SW 1271 (cell line): Measurements from ENCODE around the gene TNS2.
A peak's percentile ranks its signal among the peaks of the same experiment; 100 is the strongest.

Experiments used
- DNase-seq, 2 experiments: peaks; one replicate each; lab custom pipeline; 2025; lab: John Stamatoyannopoulos, UW

TNS2 gene

GRCh38 chr12:53042607-53043454, 7.0 kb upstream of the TNS2 start:
- no peak for DNase-seq

DNA sequence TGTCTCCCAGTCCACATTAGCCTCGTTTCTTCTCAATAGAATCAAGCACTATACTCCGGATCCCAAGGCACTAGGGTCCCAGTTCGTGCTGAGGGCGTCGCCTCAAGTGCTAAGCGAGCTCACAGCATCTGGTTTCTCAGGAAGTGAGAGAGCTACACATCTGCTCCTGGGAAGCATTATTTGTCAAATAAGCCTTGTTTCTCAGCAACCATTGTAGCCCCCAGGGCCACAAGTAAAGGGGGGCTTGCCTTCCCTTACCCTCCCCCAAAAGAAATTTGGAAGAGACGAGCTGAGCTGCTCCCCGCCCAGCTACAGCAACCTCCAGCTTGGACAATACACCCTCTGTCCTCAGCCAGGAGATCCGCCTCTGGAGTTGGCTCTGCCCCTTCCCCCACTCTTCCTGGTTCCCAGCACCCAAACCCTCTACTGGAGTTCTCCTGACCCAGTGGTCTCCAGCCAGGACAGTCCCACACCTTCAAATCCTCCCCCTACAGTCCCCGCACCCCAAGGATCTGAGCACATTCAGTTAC, 5.7 kb upstream of the TNS2 start:
- DNase-seq: no peak

GRCh38 chr12:53044896-53045695, 4.8 kb upstream of the TNS2 start:
- DNase-seq: no peak

DNA sequence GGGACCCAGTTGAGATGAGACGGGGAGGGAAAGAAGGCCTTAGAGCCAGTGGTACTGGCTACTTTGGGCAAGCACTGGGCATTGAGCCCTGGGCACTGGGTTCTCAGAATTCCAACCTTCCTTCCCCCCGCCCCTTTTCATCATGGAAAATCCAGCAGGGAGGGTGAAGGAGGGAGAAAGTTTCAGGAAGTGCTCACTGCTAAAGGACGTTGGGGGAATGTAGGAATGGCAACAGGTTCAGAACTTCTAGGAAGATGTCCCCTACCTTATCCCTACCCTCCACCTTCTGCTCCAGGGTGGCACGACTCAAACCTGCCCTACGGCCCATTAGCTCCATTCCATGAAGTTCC, 4.2 kb upstream of the TNS2 start:
- no peak for DNase-seq

DNA sequence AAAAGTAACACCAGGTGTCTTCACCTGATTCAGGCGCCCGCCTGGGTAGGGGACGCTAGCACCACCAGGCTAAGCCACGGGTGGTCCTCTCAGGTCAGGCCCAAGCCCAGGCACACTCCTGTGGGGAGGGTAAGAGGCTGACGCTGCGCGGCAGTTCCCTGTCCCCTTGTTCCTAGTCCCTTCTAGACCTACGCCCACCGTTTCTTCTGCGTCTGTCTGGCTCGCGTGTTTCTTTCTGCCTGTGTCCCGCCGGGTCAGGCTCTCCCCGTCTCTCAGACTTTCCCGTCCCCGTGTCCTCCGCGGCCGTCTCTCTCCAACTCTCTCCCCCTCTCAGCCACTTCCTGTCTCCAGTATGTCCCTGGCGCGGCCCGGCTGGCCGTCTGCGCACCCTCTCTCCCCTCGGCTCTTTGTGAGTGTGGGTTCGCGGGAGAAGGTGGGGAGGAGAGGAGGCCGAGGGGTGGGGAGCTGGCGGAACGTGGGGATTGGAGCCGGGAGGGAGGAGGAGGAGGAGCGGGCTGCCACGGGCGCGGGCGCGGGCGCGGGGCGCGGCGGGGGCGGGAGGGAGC, 3.1 kb upstream of the TNS2 start:
- peak; percentile 64 to 77 for DNase-seq

GRCh38 chr12:53047221-53048032, 2.4 kb upstream of the TNS2 start:
- DNase-seq: peak in 1 of 2 experiments; percentile 77

DNA sequence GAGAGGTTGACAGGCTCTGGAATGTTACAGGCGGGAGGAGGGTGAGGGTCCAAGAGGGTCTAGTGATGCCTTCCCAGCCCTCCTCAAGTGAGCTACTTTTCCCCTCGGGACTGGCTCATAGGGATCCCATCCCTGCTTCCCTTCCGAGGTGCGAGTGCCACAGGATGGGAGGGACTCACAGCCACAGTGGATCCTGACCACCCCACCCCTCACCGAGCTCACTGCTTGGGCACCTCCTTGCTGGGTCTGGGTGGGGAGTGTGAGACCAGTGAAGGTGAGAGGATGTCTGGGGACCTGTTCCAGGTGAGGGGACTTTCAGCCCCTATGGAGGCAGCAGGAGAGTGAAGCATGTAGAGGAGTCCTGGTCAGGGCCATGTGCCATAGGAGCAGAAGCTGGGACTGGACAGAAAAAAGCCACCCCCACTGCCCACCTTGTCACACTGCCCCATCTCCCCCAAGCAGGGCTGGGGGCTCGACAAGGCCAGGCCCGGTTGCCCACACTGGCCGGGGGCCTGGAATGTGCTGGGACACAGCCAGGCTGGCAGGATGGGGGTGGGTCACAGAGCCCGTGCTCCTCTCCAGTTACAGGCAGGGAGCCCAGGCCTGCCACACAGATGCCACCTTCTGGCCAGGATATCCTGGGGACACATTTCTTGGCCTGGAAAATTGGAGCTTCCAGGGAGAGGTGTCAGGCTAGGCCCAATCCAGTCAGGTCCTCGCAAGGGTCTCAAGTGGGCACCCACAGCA, 1.7 kb upstream of the TNS2 start:
- DNase-seq: peak; percentile 55 to 74

- peak in 1 of 2 experiments; percentile 66 for DNase-seq
Measured at GRCh38 chr12:53048780-53049401, 974 bp upstream of the TNS2 start.

GRCh38 chr12:53050426-53051057, 677 bp downstream of the TNS2 start:
- no peak for DNase-seq

DNA sequence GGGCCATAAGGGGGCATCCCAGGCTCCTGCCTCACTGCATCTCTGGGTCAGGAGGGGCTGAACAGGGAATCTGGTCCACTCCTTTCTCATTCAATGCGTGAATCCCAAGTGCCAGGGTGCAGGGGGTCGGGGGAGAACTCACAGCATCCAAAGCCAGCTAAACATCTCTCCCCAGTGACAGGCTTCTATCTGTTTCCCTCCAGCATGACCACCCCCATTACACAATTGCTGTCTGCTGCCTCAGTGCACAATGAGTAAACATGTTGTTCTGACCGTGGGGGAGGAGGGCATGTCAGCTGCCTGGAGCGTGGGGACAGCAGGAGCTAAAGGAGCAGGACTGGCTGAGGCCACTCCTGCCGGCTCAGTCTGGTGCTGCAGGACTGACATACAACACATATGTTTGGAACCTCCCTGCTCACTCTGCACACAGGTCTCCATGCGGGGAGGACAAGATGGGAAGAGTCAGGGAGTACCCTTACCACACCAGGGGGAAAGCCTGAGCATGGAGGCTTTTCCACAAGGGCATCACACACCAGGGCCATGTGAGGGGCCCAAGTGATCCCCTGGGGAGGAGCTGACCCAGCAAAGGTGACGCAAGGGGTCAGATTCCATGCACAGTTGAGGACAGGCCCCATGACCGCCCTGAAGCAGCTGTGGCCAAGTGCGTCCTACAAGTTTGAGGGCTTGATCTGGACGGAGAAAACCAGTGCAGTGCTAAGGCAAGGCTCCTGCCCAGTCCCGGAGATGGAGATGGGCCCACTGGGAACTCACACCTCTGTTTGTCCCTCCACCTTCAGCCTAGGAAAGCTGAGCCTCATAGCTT, 1.4 kb downstream of the TNS2 start:
- no peak for DNase-seq

DNA sequence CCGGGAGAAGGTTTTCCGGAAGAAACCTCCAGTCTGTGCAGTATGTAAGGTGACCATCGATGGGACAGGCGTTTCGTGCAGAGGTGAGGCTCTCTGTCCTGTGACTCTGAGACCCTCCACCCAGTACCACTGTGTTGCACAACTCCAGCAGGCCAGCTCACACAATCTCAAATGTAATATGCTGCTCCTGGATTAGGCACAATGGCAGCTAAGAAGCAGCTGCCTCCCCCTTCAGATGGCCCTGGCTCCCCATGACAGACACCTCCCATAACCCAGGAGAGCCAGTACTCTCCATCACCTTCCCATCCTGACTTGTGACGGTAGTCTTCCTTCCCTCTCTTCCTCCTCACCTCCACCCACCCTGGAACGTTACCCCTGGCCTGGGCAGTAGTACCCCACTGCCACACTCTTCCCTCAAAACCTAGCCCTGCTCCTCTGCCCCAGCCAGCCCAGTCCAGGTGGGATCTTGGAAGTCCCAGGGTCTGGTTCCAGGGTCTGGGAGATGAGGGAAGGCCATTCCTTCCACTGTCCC, 2.1 kb downstream of the TNS2 start:
- no peak for DNase-seq

DNA sequence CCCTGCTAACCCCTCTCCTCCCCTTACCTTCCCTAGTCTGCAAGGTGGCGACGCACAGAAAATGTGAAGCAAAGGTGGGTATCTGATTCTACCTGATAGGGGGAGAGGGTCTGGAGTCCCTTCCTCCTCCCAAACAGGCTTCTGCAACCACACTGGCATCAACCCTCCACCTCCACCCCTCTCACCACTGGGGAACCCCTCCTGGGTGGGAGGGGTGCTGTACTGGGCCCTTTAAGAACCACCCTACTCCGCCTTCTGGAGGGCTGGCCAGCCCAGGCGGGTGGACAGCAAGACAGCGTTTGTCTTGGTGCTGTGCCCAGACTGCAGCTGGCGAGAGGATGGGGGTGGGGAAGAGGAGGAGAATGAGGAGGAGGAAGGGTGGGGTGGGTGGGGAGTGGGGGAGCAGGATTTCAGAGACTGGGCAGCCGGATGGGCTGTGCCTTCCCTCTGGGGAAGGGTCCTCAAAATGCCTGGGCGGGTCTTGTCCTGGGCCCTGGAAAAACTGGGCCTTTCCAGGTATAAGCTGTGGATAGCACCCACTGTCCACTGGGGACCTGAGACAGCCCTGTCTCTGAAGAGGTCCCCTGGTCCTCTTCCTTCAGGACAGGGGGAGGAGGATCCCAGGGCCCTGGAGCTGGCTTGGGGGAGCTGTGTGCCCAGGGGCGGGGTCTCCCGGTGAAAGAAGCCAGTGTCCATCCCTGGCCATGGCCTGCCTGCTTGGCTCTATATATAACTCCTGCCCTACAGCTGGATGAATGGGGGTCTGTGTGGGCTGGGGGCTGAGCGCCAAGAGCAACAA, 2.8 kb downstream of the TNS2 start:
- peak in 1 of 2 experiments; percentile 30 for DNase-seq

DNA sequence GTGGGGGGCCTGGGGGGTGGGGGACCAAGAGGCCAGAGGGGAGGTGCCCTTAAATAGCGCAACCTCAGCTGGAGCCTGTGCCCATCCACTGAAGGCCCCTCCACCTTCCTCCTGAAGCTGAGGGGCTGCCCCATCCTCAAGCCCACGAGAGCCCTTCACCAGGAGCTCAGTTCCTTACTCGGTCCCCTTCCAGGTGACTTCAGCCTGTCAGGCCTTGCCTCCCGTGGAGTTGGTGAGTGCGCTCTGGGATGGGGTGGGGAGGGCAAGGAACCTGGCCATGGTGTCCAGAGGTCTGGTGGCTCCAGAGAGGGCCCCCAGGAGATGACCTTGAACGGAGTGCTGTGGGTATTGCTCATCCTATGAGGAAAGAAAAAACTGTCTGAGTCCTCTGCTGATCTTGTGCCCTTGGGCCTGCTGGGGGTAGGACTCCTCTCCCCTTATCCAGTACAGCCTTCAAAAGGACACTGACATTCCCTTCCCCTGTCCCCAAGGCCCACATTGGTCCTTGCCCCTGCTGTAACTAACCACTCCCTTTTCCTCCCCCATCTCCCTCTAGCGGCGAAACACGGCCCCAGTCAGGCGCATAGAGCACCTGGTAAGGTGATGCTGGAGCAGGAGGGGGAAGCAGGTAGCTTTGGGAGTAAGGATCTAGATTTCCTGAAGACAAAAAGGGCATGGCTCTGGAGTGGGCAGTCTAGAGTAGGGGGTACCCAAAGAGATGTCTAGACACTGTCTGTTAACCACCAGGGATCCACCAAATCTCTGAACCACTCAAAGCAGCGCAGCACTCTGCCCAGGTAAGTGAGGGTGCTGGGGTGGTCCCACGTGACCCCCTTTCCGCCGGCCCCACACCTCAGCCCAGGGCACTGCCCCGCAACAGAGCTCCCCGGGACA, 3.6 kb downstream of the TNS2 start:
- DNase-seq: peak in 1 of 2 experiments; percentile 29

- peak in 1 of 2 experiments; percentile 62 for DNase-seq
Measured at GRCh38 chr12:53054112-53054878, 4.4 kb downstream of the TNS2 start.

DNA sequence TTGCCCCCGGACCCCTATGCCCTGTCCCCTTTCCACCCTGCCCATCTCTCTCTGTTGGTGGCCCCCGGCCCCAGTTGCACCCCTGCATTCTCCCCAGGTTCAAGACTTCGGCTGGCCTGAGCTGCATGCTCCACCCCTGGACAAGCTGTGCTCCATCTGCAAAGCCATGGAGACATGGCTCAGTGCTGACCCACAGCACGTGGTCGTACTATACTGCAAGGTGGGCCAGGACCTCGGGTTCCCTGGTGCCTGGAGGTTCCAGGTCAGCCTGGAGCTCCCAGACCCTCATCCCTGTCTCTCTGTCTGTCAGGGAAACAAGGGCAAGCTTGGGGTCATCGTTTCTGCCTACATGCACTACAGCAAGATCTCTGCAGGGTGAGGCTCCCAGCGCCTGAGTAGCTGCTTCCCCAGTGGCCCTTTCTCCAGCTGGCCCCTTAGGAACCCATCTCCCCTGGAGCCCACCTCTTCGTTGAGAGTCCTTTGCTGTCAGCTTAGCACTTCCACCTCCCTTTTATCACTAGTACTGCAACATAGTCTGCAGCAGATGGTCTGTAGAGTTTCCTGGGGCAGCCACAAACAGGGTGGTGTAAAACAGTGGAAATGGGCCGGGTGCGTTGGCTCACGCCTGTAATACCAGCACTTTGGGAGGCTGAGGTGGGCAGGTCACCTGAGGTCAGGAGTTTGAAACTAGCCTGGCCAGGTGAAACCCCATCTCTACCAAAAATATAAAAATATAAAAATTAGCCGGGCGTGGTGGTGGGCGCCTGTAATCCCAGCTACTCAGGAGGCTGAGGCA, 5.8 kb downstream of the TNS2 start:
- DNase-seq: no peak
